HepG2 (cell line): ENCODE data around the gene SLX9. TPM values are rescaled to one million over a fixed set of nuclear protein-coding genes. Genes with fewer than 3 reads are reported as not detected.

Experiments
- ATAC-seq: fragments of 200-7000 bp; cut with Tn5 transposase; 3 replicates; pipeline ENCODE4 v1.9.1; 2020; ENCODE audit warnings: mild to moderate bottlenecking, moderate library complexity
- BruUV-seq: library from RNA; stranded (reverse); fragments of 400-500 nt; replicated peaks from 2 replicates; lab custom pipeline; 2021; lab: Mats Ljungman, UMichigan
- CTCF ChIA-PET: fragments of 300-600 bp; formaldehyde crosslinking; extraction: SDS; loops from one replicate; lab custom pipeline; 2021; ENCODE audit warnings: low total read pairs, inconsistent platforms, low intra/inter-chr PET ratio; lab: Yijun Ruan, JAX
- POLR2A ChIA-PET: fragments of 350-600 bp; sonication (Branson Sonifier 250); formaldehyde crosslinking; loops from one replicate; lab custom pipeline; 2020; ENCODE audit warnings: antibody characterized with exemption, inconsistent platforms; lab: Yijun Ruan, JAX
- DNase-seq: peaks from one replicate; pipeline ENCODE4 v3.0.0-alpha.2; 2015; ENCODE audit warnings: low spot score
- FAIRE-seq: peaks from 3 replicates; lab custom pipeline; 2011; peaks lifted over from hg19 to GRCh38; lab: Jason Lieb, UNC
- H2AFZ ChIP-seq: one replicate; pipeline ENCODE4 v1.6.1; 2011; ENCODE audit warnings: low read length, inconsistent platforms
- H3K27ac ChIP-seq: fragments of 300-600 bp; 3 replicates; pipeline ENCODE4 v1.8.0; 2011; ENCODE audit warnings: mixed run types, mild to moderate bottlenecking, mixed read lengths, low read length, inconsistent platforms; ENCODE audit not compliant: insufficient read depth; ENCODE audit errors: extremely low read length
- H3K27me3 ChIP-seq, 2 experiments: fragments of 200-600 bp in 1 of 2; 2 replicates in 1 of 2; 3 replicates in 1 of 2; pipeline versions ENCODE4 v1.6.0 to v1.8.0; 2011; ENCODE audit warnings: low read length in 2 of 2, mild to moderate bottlenecking in 2 of 2, moderate library complexity in 2 of 2, inconsistent platforms in 1 of 2; ENCODE audit not compliant: insufficient read depth in 2 of 2, control insufficient read depth in 1 of 2
- H3K36me3 ChIP-seq, 2 experiments: fragments of 200-600 bp in 1 of 2; replicated peaks in 1 of 2; 2 replicates in 1 of 2; 3 replicates in 1 of 2; pipeline versions ENCODE4 v1.5.1 to v1.8.0; 2011; ENCODE audit warnings: low read length in 2 of 2, inconsistent platforms in 1 of 2; ENCODE audit not compliant: insufficient read depth in 2 of 2, control insufficient read depth in 1 of 2
- H3K4me1 ChIP-seq: 2 replicates; pipeline ENCODE4 v1.5.1; 2012; ENCODE audit warnings: low read length, inconsistent platforms; ENCODE audit not compliant: insufficient read depth
- H3K4me2 ChIP-seq: 2 replicates; pipeline ENCODE4 v1.6.0; 2011; ENCODE audit warnings: low read depth, low read length, inconsistent platforms
- H3K4me3 ChIP-seq, 3 experiments: fragments of 200-600 bp in 1 of 3; sonication (generic), shearing (Covaris generic) in 1 of 3; replicated peaks in 1 of 3; 2 replicates each; pipeline ENCODE4 v1.5.1; 2011 to 2016; ENCODE audit warnings: low read length in 3 of 3, inconsistent platforms in 2 of 3, low read depth in 2 of 3, mild to moderate bottlenecking in 2 of 3, control low read depth in 1 of 3, mixed read lengths in 1 of 3; ENCODE audit not compliant: insufficient read depth in 1 of 3
- H3K79me2 ChIP-seq: one replicate; pipeline ENCODE4 v1.6.1; 2011; ENCODE audit warnings: low read length, inconsistent platforms; ENCODE audit not compliant: insufficient read depth
- H3K9ac ChIP-seq: 2 replicates; pipeline ENCODE4 v1.6.0; 2011; ENCODE audit warnings: mild to moderate bottlenecking, low read depth, low read length, inconsistent platforms; ENCODE audit not compliant: insufficient read depth
- H3K9me3 ChIP-seq: 2 replicates; pipeline ENCODE4 v1.5.1; 2012; ENCODE audit warnings: mild to moderate bottlenecking, low read length
- H4K20me1 ChIP-seq: 2 replicates; pipeline ENCODE4 v1.6.0; 2011; ENCODE audit warnings: inconsistent platforms, mild to moderate bottlenecking, low read length, moderate library complexity; ENCODE audit not compliant: insufficient read depth
- AGO1 ChIP-seq: fragments of 200-400 bp; formaldehyde crosslinking; IDR thresholded peaks from 2 replicates; pipeline ENCODE4 v1.6.1; 2017; ENCODE audit warnings: mild to moderate bottlenecking, low read depth, low read length, moderate library complexity; ENCODE audit not compliant: poor library complexity, severe bottlenecking
- JUN ChIP-seq: sonication (generic); formaldehyde crosslinking; IDR thresholded peaks from 2 replicates; pipeline ENCODE4 v1.4.0; 2020; ENCODE audit warnings: mild to moderate bottlenecking, missing genetic modification reagents
- PPARG ChIP-seq: conservative IDR thresholded peaks from 2 replicates; pipeline ENCODE4 v1.6.1; 2016; ENCODE audit warnings: missing biosample characterization, missing genetic modification reagents
- SIN3A ChIP-seq: IDR thresholded peaks from 2 replicates; pipeline ENCODE4 v1.6.1; 2011; ENCODE audit warnings: low read depth, mild to moderate bottlenecking, control low read depth, low read length, borderline replicate concordance
- SRY ChIP-seq: sonication (generic); formaldehyde crosslinking; IDR thresholded peaks from 2 replicates; pipeline ENCODE4 v1.8.0; 2022; ENCODE audit warnings: mild to moderate bottlenecking, missing genetic modification reagents
- STAG1 ChIP-seq: sonication (generic); formaldehyde crosslinking; IDR thresholded peaks from 2 replicates; pipeline ENCODE4 v1.4.0; 2020; ENCODE audit warnings: missing genetic modification reagents
- TRIM24 ChIP-seq: sonication (generic); formaldehyde crosslinking; IDR thresholded peaks from 2 replicates; pipeline ENCODE4 v1.8.0; 2022; ENCODE audit warnings: mild to moderate bottlenecking, missing genetic modification reagents
- ZBTB1 ChIP-seq: sonication (generic); formaldehyde crosslinking; IDR thresholded peaks from 2 replicates; pipeline ENCODE4 v1.4.0; 2020; ENCODE audit warnings: missing genetic modification reagents, borderline replicate concordance
- ZBTB7B ChIP-seq: sonication (generic); formaldehyde crosslinking; IDR thresholded peaks from 2 replicates; pipeline ENCODE4 v1.4.0; 2020; ENCODE audit warnings: missing genetic modification reagents
- ZNF501 ChIP-seq: sonication (generic); formaldehyde crosslinking; IDR thresholded peaks from 2 replicates; pipeline ENCODE4 v1.5.1; 2020; ENCODE audit warnings: mild to moderate bottlenecking, moderate library complexity, missing genetic modification reagents
- ZNF710 ChIP-seq: sonication (generic); formaldehyde crosslinking; IDR thresholded peaks from 2 replicates; pipeline ENCODE4 v1.5.0; 2020; ENCODE audit warnings: mild to moderate bottlenecking, missing genetic modification reagents, borderline replicate concordance
- WGBS: methylation state at CpG from one replicate; pipeline ENCODE4 v1.1.6; 2017; ENCODE audit warnings: low lambda C conversion rate; 5-methylcytosine and 5-hydroxymethylcytosine counted together
- in situ Hi-C: cut with HindIII; loops from 2 replicates; pipeline ENCODE4 v1.10.0; 2017; ENCODE audit warnings: low pct_unique_long_range_greater_than_20kb; ENCODE audit not compliant: extremely low pct_ligation_motif_present
- intact Hi-C: fragments of 100-400 bp; cut with micrococcal nuclease; formaldehyde crosslinking; loops from one replicate; pipeline ENCODE4 v1.10.0; 2022; ENCODE audit not compliant: unreplicated experiment
- polyA plus RNA-seq, 8 experiments: library from polyadenylated mRNA; depleted of rRNA in 3 of 8; stranded (reverse) in 7 of 8; unstranded in 1 of 8; fragments of >200 nt; fragmentation: Illumina TruSeq in 4 of 8; extraction: Trizol in 4 of 8; gene quantifications; 2 replicates each; pipeline versions ENCODE4 v1.2.1 to v1.2.3, GENCODE V29; 2011 to 2016; ENCODE audit warnings: low read depth in 4 of 8, missing spikeins in 1 of 8, mixed read lengths in 1 of 8; ENCODE audit not compliant: insufficient read depth in 1 of 8
- total RNA-seq, 5 experiments: library from RNA; depleted of rRNA; stranded (reverse); fragments of >200 nt; fragmentation: Illumina TruSeq; extraction: Trizol; gene quantifications; 2 replicates each; pipeline ENCODE4 v1.2.3, GENCODE V29; 2016; ENCODE audit warnings: low read depth in 1 of 5
- TF ChIP-seq, protein P1 (sequence below): sonication (generic); formaldehyde crosslinking; IDR thresholded peaks from 2 replicates; pipeline ENCODE4 v1.4.0; 2020; ENCODE audit warnings: mild to moderate bottlenecking, missing genetic modification reagents

The SLX9 gene
- total and polyA plus RNA-seq, 2 of the 13 experiments (the other 11 are each of a cell fraction or from before 2014, with no cell fraction given): 21.0 to 47.1 TPM

DNA sequence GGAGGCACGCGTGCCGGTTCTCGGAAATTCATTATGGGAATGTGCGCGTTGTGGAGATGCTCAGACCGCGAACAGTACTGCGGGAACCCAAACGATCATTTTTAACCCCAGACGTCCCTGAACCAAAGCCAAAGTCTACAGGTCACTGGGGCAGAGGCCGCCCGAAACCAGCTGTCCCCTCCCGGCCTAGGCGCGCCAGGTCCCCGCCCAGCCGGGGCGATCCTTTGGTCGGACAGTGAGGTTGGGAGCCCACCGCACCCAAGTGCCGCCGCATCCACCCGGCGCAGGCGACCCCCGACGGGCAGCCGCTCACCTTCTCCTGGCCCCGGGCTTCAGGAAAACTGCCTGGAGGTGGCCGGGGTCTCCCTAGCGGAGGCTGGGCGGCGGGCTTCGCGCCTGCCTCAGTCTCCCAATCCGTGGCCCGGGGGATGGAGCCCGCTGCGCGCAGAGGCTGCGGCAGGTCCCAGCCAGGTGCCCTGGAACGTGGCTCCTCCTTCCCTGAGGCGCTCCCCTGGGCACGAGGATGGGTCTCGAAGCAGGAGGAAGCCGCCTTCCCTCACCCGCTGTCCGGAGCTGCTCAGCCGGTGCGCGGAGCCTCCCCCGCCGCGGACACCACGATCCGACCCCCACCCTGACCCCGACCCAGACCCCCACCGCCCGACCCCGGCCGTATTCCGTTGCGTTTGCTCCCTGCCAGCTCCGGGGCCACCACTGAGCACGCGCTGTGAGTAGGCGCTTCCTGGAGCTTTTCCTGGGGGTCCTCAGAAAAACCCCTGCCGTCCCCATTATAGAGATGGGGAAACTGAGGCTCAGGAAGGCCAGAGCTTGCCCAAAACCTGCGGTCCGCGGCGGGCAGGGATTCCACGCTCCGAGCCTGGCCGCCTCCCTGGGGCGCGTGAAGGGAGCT lies 8.1 kb upstream of the SLX9 start (continued):
- TF ChIP-seq ZNF710 (CRISPR knock-in tag) (0 out of 2 replicates have a peak, but pooled peaks have one; percentile 34), ZBTB1 (CRISPR knock-in tag) (no peak), AGO1 (peak; percentile 73), PPARG (CRISPR knock-in tag) (0 out of 2 replicates have a peak, but pooled peaks have one; percentile 35)

GRCh38 chr21:44932408-44933181 lies 7.2 kb upstream of the SLX9 start:
- peak overlapping the region; percentile 40 to 62 (median 54); a peak in 4 of 6 replicates for H3K4me3 ChIP-seq
- ATAC-seq (peak; percentile 20), FAIRE-seq (no peak), DNase-seq (no peak)
- H3K79me2 ChIP-seq: no peaks in the 10 kb centered on the region
- ChIA-PET CTCF (interaction anchor here (2.3 kb wide), 1 partner anchor 40 kb away, joined by 6 read pairs; no protein-coding TSS in a partner anchor), POLR2A (interaction anchor here (0.6 to 2.6 kb wide), 3 partner anchors 8 to 22 kb away, joined by 3 to 15 read pairs (median 3); no protein-coding TSS in a partner anchor)
- H3K4me2 ChIP-seq: peak overlapping the region; percentile 57
- no peaks in the 10 kb centered on the region for H3K36me3 ChIP-seq
- peak overlapping the region; percentile 29; the same call in 1 of the 2 replicates for H3K9ac ChIP-seq
- H2AFZ ChIP-seq: no peak overlapping the region
- 34% methylated on average over 7 of the region's 68 CpGs for WGBS
- in situ Hi-C loops (no loop called here), intact Hi-C loops (loop anchor here (1.0 kb wide), 1 partner anchor 132 kb away; no protein-coding TSS in a partner anchor)
- no peaks in the 10 kb centered on the region for H4K20me1 ChIP-seq
- no peaks in the 10 kb centered on the region for H3K9me3 ChIP-seq
- no peak overlapping the region for H3K27ac ChIP-seq
- peaks cover 85% of the 10 kb centered on the region for H3K4me1 ChIP-seq
- H3K27me3 ChIP-seq: peaks cover 1 to 4% of the 10 kb centered on the region in 2 experiments; a peak in 3 of 5 replicates
- BruUV-seq: no TSS peak
- TF ChIP-seq TRIM24 (CRISPR knock-in tag) (no peak), SIN3A (no peak), JUN (CRISPR knock-in tag) (no peak), ZNF501 (CRISPR knock-in tag) (0 out of 2 replicates have a peak, but pooled peaks have one; percentile 28), STAG1 (peak; percentile 68), ZBTB7B (CRISPR knock-in tag) (peak; percentile 40; the same call in 1 of the 2 replicates), SRY (CRISPR knock-in tag) (0 out of 2 replicates have a peak, but pooled peaks have one; percentile 9)
- TF ChIP-seq, protein P1, sequence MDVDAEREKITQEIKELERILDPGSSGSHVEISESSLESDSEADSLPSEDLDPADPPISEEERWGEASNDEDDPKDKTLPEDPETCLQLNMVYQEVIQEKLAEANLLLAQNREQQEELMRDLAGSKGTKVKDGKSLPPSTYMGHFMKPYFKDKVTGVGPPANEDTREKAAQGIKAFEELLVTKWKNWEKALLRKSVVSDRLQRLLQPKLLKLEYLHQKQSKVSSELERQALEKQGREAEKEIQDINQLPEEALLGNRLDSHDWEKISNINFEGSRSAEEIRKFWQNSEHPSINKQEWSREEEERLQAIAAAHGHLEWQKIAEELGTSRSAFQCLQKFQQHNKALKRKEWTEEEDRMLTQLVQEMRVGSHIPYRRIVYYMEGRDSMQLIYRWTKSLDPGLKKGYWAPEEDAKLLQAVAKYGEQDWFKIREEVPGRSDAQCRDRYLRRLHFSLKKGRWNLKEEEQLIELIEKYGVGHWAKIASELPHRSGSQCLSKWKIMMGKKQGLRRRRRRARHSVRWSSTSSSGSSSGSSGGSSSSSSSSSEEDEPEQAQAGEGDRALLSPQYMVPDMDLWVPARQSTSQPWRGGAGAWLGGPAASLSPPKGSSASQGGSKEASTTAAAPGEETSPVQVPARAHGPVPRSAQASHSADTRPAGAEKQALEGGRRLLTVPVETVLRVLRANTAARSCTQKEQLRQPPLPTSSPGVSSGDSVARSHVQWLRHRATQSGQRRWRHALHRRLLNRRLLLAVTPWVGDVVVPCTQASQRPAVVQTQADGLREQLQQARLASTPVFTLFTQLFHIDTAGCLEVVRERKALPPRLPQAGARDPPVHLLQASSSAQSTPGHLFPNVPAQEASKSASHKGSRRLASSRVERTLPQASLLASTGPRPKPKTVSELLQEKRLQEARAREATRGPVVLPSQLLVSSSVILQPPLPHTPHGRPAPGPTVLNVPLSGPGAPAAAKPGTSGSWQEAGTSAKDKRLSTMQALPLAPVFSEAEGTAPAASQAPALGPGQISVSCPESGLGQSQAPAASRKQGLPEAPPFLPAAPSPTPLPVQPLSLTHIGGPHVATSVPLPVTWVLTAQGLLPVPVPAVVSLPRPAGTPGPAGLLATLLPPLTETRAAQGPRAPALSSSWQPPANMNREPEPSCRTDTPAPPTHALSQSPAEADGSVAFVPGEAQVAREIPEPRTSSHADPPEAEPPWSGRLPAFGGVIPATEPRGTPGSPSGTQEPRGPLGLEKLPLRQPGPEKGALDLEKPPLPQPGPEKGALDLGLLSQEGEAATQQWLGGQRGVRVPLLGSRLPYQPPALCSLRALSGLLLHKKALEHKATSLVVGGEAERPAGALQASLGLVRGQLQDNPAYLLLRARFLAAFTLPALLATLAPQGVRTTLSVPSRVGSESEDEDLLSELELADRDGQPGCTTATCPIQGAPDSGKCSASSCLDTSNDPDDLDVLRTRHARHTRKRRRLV (CRISPR knock-in tag): no peak
